ENCODE measurements around the gene MMEL1. TPM values are rescaled to one million over a fixed set of nuclear protein-coding genes. Genes with fewer than 3 reads are reported as not detected.

The MMEL1 gene
- total RNA-seq, 2 experiments from 2014 or later: 1.5 to 1.6 TPM

DNA sequence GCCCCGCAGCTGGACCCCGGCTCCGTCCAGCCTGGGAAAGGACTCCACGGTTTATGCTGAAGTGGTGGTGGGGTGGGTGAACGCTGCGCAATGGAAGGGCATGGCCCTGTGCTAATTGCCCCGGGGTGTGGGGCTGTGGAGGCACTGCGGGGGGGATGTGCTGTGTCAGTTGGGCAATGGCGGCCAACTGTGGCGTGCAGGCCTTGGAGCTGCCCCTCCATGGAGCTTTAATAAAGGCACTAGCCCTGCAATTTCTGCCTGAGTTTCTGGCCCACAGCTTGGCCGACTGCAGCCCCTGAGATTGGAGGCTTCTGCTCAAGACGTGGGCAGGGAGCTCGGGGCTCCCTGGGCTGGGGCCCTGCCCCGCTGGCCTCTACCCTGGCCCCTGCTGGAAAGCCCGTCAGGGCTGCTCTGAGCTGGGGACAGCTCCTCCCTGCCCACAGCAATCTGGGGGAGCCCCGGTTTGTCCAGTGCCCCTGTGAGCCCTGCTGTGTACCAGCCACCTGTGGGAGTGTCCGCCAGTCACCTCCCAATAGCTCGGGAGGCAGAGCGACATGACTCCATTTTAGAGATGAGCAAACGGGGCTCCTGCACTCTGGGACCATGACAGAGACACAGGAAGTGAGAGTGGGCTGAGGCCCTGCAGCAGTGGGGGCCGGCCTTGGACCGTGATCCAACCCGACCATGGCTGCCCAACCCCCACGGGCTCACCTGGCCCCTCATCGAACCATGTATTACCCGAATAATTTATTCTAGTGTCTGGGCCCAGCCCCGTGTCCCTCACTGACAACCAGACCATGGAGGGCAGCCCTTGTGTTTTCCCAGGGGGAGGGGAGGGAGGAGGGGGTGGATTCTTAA, 85.4 kb downstream of the MMEL1 start:
- H3K9me3 Mint-ChIP-seq: no peaks in the 10 kb centered on the region

DNA sequence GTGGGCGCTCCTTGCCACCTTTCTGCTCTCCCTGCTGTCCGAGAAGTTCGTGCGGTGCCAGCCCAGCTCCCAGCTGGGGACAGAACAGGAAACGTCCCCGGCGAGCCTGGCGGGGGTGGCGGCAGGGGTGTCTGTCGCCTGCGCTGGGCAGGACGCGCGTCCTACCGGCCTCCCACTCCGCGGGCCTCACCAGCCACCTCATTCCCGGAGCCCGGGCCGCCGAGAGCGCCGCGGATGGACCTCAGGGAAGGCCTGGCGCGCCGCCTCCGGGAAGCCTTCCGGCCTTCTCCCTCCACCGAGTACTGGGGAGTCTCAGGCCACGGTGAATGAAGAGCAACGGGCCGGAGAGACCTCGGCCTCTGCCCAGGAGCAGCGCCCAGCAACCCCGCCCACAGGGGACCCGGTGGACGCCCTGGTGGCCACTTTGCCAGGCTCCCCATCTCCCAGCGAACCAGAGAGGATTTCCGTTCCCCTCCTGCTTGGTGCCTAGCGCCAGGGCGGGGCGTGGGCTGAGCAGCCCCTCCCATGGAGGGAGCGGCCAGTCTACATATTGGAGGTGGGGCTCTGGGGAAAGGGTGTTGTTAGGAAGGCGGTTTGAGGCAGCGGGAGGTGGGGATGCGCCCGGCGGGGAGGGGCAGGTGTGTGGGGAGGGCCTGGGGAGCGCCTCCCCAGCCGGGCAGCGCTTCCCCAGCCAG, 86.2 kb downstream of the MMEL1 start:
- H3K27me3 Mint-ChIP-seq: no peaks in the 10 kb centered on the region
- H3K36me3 Mint-ChIP-seq: peaks cover 1% of the 10 kb centered on the region
- no peaks in the 10 kb centered on the region for H3K9me3 Mint-ChIP-seq
- DNase-seq: peak; percentile 90
- H3K27ac Mint-ChIP-seq: peak overlapping the region; percentile 97
- H3K4me1 Mint-ChIP-seq: peaks cover 24% of the 10 kb centered on the region
- peak overlapping the region; percentile 83 for H3K4me3 Mint-ChIP-seq

More for the DNA sequence above, 85.4 kb downstream of the MMEL1 start:
- DNase-seq: peak; percentile 81
- Mint-ChIP-seq H3K4me3 (peak overlapping the region; percentile 83), H3K36me3 (peaks cover 1% of the 10 kb centered on the region), H3K27ac (peak overlapping the region; percentile 97), H3K4me1 (peaks cover 24% of the 10 kb centered on the region), H3K27me3 (no peaks in the 10 kb centered on the region)

DNA sequence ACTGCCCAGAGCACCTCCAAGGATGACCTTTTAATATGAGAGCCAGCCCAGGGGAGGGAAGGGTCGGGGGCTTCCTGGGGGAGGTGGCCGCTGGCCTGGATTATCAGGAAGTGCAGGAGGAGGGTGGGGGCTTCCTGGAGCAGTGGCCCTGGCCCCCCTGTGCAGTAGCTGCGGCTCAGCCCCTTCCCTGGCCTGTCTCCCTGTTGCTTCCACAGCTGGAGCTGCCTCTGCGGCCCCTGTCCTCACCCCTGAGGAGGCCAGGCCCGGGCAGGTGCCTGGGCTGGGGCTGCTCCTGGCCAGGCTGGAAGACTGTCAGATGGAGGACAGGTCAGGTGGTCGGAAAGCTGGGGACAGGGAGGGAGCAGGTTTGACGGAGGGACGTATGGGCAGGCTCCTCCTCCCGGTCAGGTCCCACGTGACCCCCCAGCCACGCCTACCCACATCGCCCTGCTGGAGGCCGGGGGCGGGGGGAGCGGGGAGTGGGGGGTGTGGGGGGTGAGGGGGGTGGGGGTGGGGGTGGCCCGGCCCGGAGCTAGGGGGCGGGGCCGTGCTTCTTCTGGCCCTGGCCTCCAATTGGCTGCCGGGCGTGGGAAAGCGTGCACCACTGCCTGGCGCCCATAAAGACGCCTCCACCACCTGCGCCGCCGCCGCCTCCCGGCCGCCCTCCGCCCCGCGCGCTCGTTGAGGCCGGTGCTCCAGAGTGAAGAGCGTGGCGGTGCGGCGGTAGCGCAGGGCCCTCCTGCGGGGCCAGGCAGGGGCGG, 86.9 kb downstream of the MMEL1 start:
- H3K27ac Mint-ChIP-seq: peak overlapping the region; percentile 97
- peaks cover 1% of the 10 kb centered on the region for H3K36me3 Mint-ChIP-seq
- DNase-seq: peak; percentile 91
- H3K27me3 Mint-ChIP-seq: no peaks in the 10 kb centered on the region
- peaks cover 24% of the 10 kb centered on the region for H3K4me1 Mint-ChIP-seq
- H3K9me3 Mint-ChIP-seq: no peaks in the 10 kb centered on the region
- H3K4me3 Mint-ChIP-seq: peak overlapping the region; percentile 83

DNA sequence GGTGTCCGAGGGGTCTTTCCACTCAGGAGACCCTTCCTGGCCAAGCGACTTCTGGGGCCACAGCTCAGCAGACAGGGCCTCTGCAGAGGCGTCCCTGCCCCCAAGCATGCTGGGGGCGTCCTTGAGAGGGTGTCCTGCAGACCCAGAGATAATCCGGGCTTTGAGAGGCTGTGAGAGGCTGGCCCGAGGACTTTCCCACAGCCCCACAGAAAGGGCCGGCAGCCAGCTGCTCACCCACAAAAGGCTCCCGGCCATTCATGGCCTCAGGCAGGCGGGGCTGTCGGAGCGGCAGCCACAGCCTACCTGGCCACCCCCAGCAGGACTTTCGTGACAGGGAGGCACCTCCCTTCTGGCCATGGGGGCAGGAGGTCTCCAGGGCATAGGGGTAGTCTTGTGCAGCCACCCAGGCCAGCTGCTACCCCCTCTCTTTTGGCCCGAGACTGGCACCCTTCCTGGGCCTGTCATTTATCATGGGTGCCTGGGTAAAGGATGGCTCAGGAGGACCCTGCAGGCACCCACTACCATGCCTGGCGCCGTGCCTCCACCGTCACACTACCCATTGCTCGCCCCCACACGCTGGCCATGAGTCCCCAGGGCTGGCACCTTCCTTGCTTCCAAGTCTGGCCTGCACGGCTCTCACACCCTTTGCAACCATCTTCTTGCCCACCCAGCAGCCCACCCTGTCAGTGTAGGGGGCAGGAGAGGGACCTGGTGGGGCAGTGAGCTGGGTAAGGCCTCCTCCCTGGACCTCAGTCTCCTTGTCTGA, 87.8 kb downstream of the MMEL1 start:
- Mint-ChIP-seq H3K36me3 (peaks cover 1% of the 10 kb centered on the region), H3K4me1 (peaks cover 20% of the 10 kb centered on the region), H3K27me3 (no peaks in the 10 kb centered on the region), H3K4me3 (no peak overlapping the region), H3K27ac (no peak overlapping the region), H3K9me3 (no peaks in the 10 kb centered on the region)
- no peak for DNase-seq

DNA sequence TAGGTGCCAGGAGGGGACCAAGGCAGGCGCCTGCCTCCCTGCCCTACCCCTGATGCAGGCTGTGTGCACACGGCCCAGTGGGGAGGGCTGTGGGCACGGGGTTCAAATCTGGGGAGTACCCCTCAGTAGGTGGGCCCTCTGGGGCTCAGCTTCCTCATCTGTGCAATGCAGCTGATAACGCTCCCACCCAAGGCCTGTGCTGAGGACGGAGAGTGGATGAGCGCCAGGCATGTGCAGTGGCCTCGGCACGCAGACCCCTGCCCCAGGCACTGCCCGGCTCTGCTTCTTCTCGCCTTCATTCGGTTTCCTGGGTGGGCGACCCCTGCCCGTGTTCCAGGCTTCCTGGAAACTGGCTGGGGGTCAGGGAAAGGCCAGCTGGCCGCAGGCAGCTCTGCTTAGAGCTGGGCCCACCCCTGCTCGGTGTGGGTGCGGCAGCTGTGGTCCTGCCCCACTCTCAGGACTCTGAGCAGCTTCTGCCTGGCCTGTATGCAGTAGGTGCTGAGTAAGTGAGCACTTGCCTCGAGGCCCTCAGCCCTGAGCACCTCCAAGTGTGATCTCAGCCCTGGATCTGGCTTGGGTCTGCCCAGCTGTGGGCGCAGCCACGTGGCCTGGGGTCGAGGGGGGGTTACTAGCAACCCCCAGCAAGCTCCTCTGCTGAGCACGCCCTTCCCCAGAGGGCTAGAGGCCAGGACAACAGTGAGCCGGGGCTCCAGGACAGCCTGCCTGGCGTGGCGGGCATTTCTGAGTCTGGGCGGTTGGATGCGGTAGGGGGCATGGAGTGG, 88.5 kb downstream of the MMEL1 start:
- no peak for DNase-seq
- H3K27me3 Mint-ChIP-seq: no peaks in the 10 kb centered on the region
- H3K9me3 Mint-ChIP-seq: no peaks in the 10 kb centered on the region
- H3K27ac Mint-ChIP-seq: no peak overlapping the region
- no peaks in the 10 kb centered on the region for H3K36me3 Mint-ChIP-seq
- peaks cover 15% of the 10 kb centered on the region for H3K4me1 Mint-ChIP-seq
- H3K4me3 Mint-ChIP-seq: no peak overlapping the region

DNA sequence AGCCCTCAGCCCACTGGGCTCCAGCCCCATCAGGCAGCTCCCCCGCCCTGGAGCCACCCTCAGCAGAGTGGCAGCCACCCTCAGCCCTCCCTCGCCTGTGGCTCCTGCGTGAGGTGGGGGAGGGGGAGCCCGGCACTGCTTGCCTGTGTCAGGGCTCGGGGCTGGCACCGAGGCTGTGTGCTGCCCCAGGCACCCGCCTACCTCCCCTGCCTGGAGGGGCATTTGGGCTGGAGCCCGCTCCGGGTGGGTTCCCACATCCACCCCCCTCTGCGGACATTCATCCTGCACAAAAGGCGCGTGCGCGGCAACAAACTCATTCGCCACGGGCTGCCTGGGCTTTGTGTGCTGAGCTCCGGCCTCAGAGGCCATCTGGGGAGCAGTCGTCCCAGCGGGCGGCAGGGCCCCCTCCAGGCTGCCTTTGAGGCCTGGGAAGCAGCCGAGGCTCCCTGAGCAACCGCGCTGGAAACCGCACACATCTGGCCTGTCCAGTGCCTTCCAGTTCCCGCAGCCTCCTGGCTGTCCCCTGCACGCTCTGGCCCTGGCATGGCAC, 89.2 kb downstream of the MMEL1 start:
- no peaks in the 10 kb centered on the region for H3K9me3 Mint-ChIP-seq
- H3K4me3 Mint-ChIP-seq: no peak overlapping the region
- no peaks in the 10 kb centered on the region for H3K27me3 Mint-ChIP-seq
- H3K27ac Mint-ChIP-seq: no peak overlapping the region
- H3K36me3 Mint-ChIP-seq: no peaks in the 10 kb centered on the region
- peaks cover 10% of the 10 kb centered on the region for H3K4me1 Mint-ChIP-seq
- no peak for DNase-seq

DNA sequence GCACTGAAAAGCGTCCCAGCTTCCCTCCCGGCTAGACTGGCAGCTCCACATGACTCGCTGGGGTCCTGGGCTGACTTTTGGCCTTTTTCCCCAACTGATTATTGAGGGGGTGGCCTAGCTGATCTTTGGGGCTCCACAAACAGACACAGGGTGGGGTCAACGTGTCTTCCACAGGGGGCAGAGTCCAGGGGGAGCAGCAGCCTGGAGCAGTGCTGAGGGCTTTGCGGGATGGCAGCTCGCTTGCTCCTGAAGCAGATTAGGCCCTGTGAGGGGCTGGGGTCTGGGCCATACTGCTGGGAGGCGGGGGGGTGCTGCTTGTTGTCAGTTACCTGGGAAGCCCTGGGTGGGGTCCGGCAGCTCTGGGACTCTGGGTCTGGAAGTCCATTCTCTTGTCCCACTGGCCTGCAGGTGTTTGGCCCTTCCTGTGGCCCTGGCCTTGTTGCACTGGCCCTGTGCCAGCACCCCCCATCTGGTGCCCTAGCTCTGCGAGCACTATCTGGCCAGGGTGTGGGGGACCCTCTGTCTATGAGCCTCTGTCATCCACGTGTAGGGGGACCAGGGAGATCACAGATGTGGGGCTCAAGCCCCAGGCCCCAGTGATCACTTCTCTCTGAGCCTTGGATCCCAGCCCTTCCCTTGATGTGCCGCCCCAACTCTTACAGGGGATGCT, 90.4 kb downstream of the MMEL1 start:
- H3K27ac Mint-ChIP-seq: no peak overlapping the region
- DNase-seq: no peak
- no peaks in the 10 kb centered on the region for H3K27me3 Mint-ChIP-seq

DNA sequence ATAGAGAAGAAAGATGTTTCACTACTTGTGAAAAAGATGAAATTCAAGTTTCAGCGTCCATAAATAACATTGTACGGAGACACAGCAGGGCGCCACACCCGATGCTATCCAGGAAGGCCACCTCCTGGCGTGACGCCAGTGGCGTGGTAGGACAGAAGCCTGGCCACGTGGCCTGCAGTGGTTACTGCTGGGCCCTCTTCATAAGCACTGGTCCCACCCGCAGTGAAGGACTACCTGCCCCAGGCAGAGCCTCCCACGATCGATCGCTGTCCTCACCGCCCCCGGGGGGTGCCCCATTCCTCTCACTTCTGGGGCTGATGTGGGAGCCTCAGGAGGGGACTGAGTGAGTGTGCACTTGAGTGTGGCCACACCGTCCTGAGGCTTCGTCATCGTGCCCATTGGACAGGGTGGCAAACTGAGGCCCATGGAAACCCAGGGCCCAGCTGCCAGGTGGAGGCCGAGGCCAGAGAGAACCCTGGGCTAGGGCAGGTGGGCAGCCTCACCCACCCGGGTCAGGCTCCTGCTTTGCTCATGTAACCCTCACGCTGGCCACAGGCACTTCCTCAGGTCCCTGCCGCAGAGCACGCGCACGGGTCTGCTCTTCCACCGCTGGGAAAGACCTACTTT, 91.1 kb downstream of the MMEL1 start:
- Mint-ChIP-seq H3K27ac (no peak overlapping the region), H3K36me3 (no peaks in the 10 kb centered on the region), H3K4me3 (no peak overlapping the region), H3K4me1 (peaks cover 3% of the 10 kb centered on the region), H3K9me3 (no peaks in the 10 kb centered on the region), H3K27me3 (no peaks in the 10 kb centered on the region)
- DNase-seq: no peak

More for the DNA sequence above, 90.4 kb downstream of the MMEL1 start:
- Mint-ChIP-seq H3K9me3 (no peaks in the 10 kb centered on the region), H3K4me1 (peaks cover 3% of the 10 kb centered on the region), H3K4me3 (no peak overlapping the region), H3K36me3 (no peaks in the 10 kb centered on the region)

DNA sequence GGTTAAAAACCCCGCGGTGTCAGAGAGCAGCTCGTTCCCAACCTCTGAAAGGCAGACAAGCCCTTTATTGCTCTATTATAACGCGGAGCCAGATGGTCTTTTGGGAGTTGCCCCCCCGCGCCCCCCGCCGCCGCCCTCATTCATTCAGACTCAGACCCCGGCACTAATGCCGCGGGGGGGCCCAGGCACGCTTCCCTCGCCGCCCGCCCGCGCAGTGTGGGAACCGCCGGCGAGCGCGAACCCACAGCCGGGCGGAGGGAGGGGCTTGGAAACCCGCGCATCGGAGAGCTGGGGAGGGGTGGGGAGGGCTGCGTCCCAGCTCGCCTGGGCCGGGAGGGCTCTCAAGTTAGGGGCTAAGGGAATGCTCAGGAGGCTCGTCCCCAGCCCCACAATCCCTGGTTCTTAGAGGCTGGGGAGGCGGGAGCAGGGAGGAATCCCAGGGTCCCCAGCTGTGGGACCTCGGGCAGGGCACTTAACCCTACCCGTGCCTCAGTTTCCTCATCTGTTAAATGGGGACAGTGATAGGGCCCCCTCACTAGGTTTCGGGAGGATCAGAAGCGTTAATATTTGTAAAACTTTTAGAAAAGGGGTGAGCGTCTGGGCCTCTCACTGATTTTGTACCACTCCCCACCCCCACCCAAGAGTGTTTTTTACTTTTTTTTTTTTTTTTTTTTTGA, 91.9 kb downstream of the MMEL1 start:
- H3K9me3 Mint-ChIP-seq: no peaks in the 10 kb centered on the region
- no peaks in the 10 kb centered on the region for H3K27me3 Mint-ChIP-seq
- no peak overlapping the region for H3K27ac Mint-ChIP-seq
- H3K4me3 Mint-ChIP-seq: no peak overlapping the region
- H3K4me1 Mint-ChIP-seq: peaks cover 3% of the 10 kb centered on the region
- DNase-seq: no peak
- H3K36me3 Mint-ChIP-seq: no peaks in the 10 kb centered on the region

Other genes with a start within 250 kb of the MMEL1 start
- gene MORN1, start 241.5 kb downstream of the MMEL1 start, total RNA-seq: 1 to 10 TPM; 6.8 to 7.8 TPM
- gene RER1, start 241.2 kb downstream of the MMEL1 start, total RNA-seq: 100 to 1,000 TPM; 161 to 176 TPM
- gene PEX10, start 220.5 kb downstream of the MMEL1 start, total RNA-seq: 10 to 100 TPM; 21.5 to 23.7 TPM
- gene PLCH2, start 156.7 kb downstream of the MMEL1 start, total RNA-seq: 1 to 10 TPM; 1.2 to 1.4 TPM
- gene PANK4, start 106.4 kb downstream of the MMEL1 start, total RNA-seq: 10 to 100 TPM; 29.8 to 34.3 TPM
- under 1 TPM in 1 of 2 experiments, not detected in 1; 0.28 TPM for gene HES5, start 102.8 kb downstream of the MMEL1 start, total RNA-seq
- 100 to 1,000 TPM in 1 of 2 experiments, 10 to 100 TPM in 1; 99.6 to 104 TPM for gene TNFRSF14, start 76.6 kb downstream of the MMEL1 start, total RNA-seq
- 10 to 100 TPM; 42.2 to 43.2 TPM for gene PRXL2B, start 46.2 kb downstream of the MMEL1 start, total RNA-seq
- gene TTC34, start 168.7 kb upstream of the MMEL1 start, total RNA-seq: under 1 TPM; 0.48 to 0.58 TPM

Data from activated naive CD8-positive, alpha-beta T cell treated with anti-CD3 and anti-CD28 coated beads for 36 hours (primary cell).